Measurements from ENCODE around the gene USP38. TPM values are rescaled to one million over a fixed set of nuclear protein-coding genes. Genes with fewer than 3 reads are reported as not detected.
"Not testable (repeated sequence)": the region's sequence is repeated elsewhere in the genome, so short reads cannot be mapped to it uniquely, and the experiment has no call there.

USP38 gene
- total and polyA plus RNA-seq, 2 donors (not counting 1 experiment from before 2014, with no cell fraction given): 9.6 to 23.9 TPM

- ChIA-PET POLR2A (no interaction called here), CTCF (no interaction called here)
- Mint-ChIP-seq H3K4me1 (no peaks in the 10 kb centered on the region), H3K9me3 (ENCODE audit: insufficient read depth) (no peaks in the 10 kb centered on the region), H3K27ac (no peak overlapping the region), H3K4me3 (no peak overlapping the region), H3K27me3 (no peaks in the 10 kb centered on the region)
- TF ChIP-seq, protein P1, sequence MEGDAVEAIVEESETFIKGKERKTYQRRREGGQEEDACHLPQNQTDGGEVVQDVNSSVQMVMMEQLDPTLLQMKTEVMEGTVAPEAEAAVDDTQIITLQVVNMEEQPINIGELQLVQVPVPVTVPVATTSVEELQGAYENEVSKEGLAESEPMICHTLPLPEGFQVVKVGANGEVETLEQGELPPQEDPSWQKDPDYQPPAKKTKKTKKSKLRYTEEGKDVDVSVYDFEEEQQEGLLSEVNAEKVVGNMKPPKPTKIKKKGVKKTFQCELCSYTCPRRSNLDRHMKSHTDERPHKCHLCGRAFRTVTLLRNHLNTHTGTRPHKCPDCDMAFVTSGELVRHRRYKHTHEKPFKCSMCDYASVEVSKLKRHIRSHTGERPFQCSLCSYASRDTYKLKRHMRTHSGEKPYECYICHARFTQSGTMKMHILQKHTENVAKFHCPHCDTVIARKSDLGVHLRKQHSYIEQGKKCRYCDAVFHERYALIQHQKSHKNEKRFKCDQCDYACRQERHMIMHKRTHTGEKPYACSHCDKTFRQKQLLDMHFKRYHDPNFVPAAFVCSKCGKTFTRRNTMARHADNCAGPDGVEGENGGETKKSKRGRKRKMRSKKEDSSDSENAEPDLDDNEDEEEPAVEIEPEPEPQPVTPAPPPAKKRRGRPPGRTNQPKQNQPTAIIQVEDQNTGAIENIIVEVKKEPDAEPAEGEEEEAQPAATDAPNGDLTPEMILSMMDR (IDR thresholded peaks at IDR 0.05): no peak
- no peak for TF ChIP-seq EZH2 (IDR thresholded peaks at IDR 0.05; ENCODE audit: borderline replicate concordance, insufficient read depth, low read depth, low read length, poor library complexity, severe bottlenecking)
- H3K36me3 ChIP-seq (replicated peaks in 1 of 2; ENCODE audit: control extremely low read depth in 1 of 2, control insufficient read depth in 1 of 2, extremely low read depth in 1 of 2, insufficient read depth in 2 of 2, low read length in 1 of 2): no peaks in the 10 kb centered on the region
- intact Hi-C loops (cut with micrococcal nuclease): no loop called here
- no peaks in the 10 kb centered on the region for H3K79me2 ChIP-seq (ENCODE audit: control insufficient read depth, insufficient read depth, low read length)
- H3K4me2 ChIP-seq (replicated peaks; ENCODE audit: low read depth, low read length, poor library complexity, severe bottlenecking): no peak overlapping the region
- peaks cover 0 to 15% (median 0%) of the 10 kb centered on the region in 3 donors for H3K9me3 ChIP-seq (ENCODE audit: control extremely low read depth in 1 of 3, control insufficient read depth in 2 of 3, insufficient read depth in 1 of 3, low read length in 2 of 3)
- H3K27ac ChIP-seq (ENCODE audit: low read length in 2 of 2): no peak overlapping the region
- DNase-seq (no peak), ATAC-seq (ENCODE audit: low read depth) (no peak)
- no peak overlapping the region for H2AFZ ChIP-seq (ENCODE audit: insufficient read depth, low read depth, low read length, poor library complexity, severe bottlenecking)
- H3K4me3 ChIP-seq (ENCODE audit: control extremely low read depth in 1 of 5, extremely low read depth in 1 of 5, insufficient read depth in 1 of 5, low read depth in 2 of 5, low read length in 4 of 5): no peak overlapping the region
- peaks cover 0 to 8% of the 10 kb centered on the region in 2 donors for H3K4me1 ChIP-seq (ENCODE audit: control insufficient read depth in 2 of 2, insufficient read depth in 2 of 2, low read length in 2 of 2)
- H3K27me3 ChIP-seq (replicated peaks in 1 of 4; ENCODE audit: control extremely low read depth in 1 of 4, control insufficient read depth in 3 of 4, insufficient read depth in 4 of 4, low read length in 3 of 4): no peaks in the 10 kb centered on the region
- H4K20me1 ChIP-seq (ENCODE audit: control insufficient read depth, insufficient read depth, low read length, poor library complexity, severe bottlenecking): no peaks in the 10 kb centered on the region
- no peak overlapping the region for H3K9ac ChIP-seq (ENCODE audit: low read length)
These were observed 21.1 kb upstream of the USP38 start for GRCh38 chr4:143163614-143164013.

DNA sequence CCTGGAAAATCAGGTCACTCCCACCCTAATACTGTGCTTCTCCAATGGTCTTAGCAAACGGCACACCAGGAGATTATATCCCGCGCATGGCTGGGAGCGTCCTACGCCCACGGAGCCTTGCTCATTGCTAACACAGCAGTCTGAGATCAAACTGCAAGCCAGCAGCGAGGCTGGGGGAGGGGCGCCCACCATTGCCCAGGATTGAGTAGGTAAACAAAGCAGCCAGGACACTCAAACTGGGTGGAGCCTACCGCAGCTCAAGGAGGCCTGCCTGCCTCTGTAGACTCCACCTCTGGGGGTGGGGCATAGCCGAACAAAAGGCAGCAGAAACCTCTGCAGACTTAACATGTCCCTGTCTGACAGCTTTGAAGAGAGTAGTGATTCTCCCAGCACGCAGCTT, 18.0 kb upstream of the USP38 start:
- H3K9me3 ChIP-seq (ENCODE audit: control extremely low read depth in 1 of 3, control insufficient read depth in 2 of 3, insufficient read depth in 1 of 3, low read length in 2 of 3): peaks cover 0 to 11% (median 0%) of the 10 kb centered on the region in 3 donors
- H3K27ac ChIP-seq (ENCODE audit: low read length in 2 of 2); H4K20me1 ChIP-seq (ENCODE audit: control insufficient read depth, insufficient read depth, low read length, poor library complexity, severe bottlenecking); DNase-seq; intact Hi-C loops (cut with micrococcal nuclease); H3K9ac ChIP-seq (ENCODE audit: low read length); H3K4me1 Mint-ChIP-seq; H3K27ac Mint-ChIP-seq; H3K36me3 ChIP-seq (replicated peaks in 1 of 2; ENCODE audit: control extremely low read depth in 1 of 2, control insufficient read depth in 1 of 2, extremely low read depth in 1 of 2, insufficient read depth in 2 of 2, low read length in 1 of 2); POLR2A ChIA-PET; H3K4me2 ChIP-seq (replicated peaks; ENCODE audit: low read depth, low read length, poor library complexity, severe bottlenecking); H3K4me3 ChIP-seq (ENCODE audit: control extremely low read depth in 1 of 5, extremely low read depth in 1 of 5, insufficient read depth in 1 of 5, low read depth in 2 of 5, low read length in 4 of 5); H3K4me3 Mint-ChIP-seq; H3K27me3 Mint-ChIP-seq; H3K27me3 ChIP-seq (replicated peaks in 1 of 4; ENCODE audit: control extremely low read depth in 1 of 4, control insufficient read depth in 3 of 4, insufficient read depth in 4 of 4, low read length in 3 of 4); H3K4me1 ChIP-seq (ENCODE audit: control insufficient read depth in 2 of 2, insufficient read depth in 2 of 2, low read length in 2 of 2); H2AFZ ChIP-seq (ENCODE audit: insufficient read depth, low read depth, low read length, poor library complexity, severe bottlenecking); H3K79me2 ChIP-seq (ENCODE audit: control insufficient read depth, insufficient read depth, low read length); CTCF ChIA-PET; ATAC-seq (ENCODE audit: low read depth); H3K9me3 Mint-ChIP-seq (ENCODE audit: insufficient read depth): not testable (repeated sequence)
- WGBS (ENCODE audit: insufficient coverage): 95% methylated on average over 11 of the region's 11 CpGs

All from B cell (primary cell).